Peyer's patch (tissue), 4 donors: Measurements from ENCODE around the gene CST4.

Experiments used
- CTCF ChIP-seq, 6 experiments: fragments of 450-650 bp in 4 of 6; fragments of 200-600 bp in 2 of 6; sonication (generic) in 1 of 6; IDR thresholded peaks; one replicate each; pipeline ENCODE4 v1.5.1; 2017 to 2019; ENCODE audit warnings: antibody characterized with exemption in 6 of 6, mild to moderate bottlenecking in 3 of 6, moderate library complexity in 1 of 6
- POLR2A ChIP-seq, 2 donors: fragments of 450-650 bp; IDR thresholded peaks; one replicate each; pipeline ENCODE4 v1.5.1; 2017; ENCODE audit warnings: antibody characterized with exemption in 2 of 2, mild to moderate bottlenecking in 2 of 2, moderate library complexity in 2 of 2

- no peak for TF ChIP-seq CTCF (IDR thresholded peaks at IDR 0.05)
- TF ChIP-seq POLR2A (IDR thresholded peaks at IDR 0.05) = no peak
Measured at GRCh38 chr20:23641936-23642751, 46.7 kb downstream of the CST4 start.
